Fibroblast of the aortic adventitia (primary cell): ENCODE results near the gene SNX25. TPM values are rescaled to one million over a fixed set of nuclear protein-coding genes. Genes with fewer than 3 reads are reported as not detected.

Experiments
- DNase-seq: peaks from one replicate; pipeline ENCODE4 v3.0.0-alpha.2; 2010; ENCODE audit warnings: low read depth
- H3K4me3 ChIP-seq: 2 replicates; pipeline ENCODE4 v1.5.1; 2011; ENCODE audit warnings: low read depth, mild to moderate bottlenecking, control low read depth, low read length, moderate library complexity
- CTCF ChIP-seq: IDR thresholded peaks from 2 replicates; pipeline ENCODE4 v1.5.1; 2011; ENCODE audit warnings: mild to moderate bottlenecking, low read length, control low read depth, inconsistent platforms; ENCODE audit not compliant: insufficient read depth
- total RNA-seq: library from RNA; depleted of rRNA; stranded (reverse); fragments of >200 nt; gene quantifications from 2 replicates; pipeline ENCODE4 v1.2.3, GENCODE V29; 2012; ENCODE audit warnings: low replicate concordance

SNX25 gene
- total RNA-seq, 1 donor: 27.5 TPM

- no peak for DNase-seq
- no peak for TF ChIP-seq CTCF
- no peak overlapping the region for H3K4me3 ChIP-seq
These were observed 142.3 kb downstream of the SNX25 start for GRCh38 chr4:185351691-185352090.

- DNase-seq: no peak
- TF ChIP-seq CTCF: no peak
- no peak overlapping the region for H3K4me3 ChIP-seq
These were observed 142.8 kb downstream of the SNX25 start for GRCh38 chr4:185352202-185352601.

- no peak for TF ChIP-seq CTCF
- DNase-seq: no peak
- no peak overlapping the region for H3K4me3 ChIP-seq
These were observed 143.3 kb downstream of the SNX25 start for GRCh38 chr4:185352741-185353140.

GRCh38 chr4:185357211-185357610 is 147.8 kb downstream of the SNX25 start:
- no peak for TF ChIP-seq CTCF
- no peak for DNase-seq
- H3K4me3 ChIP-seq: no peak overlapping the region

GRCh38 chr4:185357733-185358440 is 148.5 kb downstream of the SNX25 start:
- TF ChIP-seq CTCF: no peak
- DNase-seq: no peak
- H3K4me3 ChIP-seq: no peak overlapping the region

- no peak overlapping the region for H3K4me3 ChIP-seq
- no peak for TF ChIP-seq CTCF
- DNase-seq: peak; percentile 69
These were observed 149.1 kb downstream of the SNX25 start for GRCh38 chr4:185358514-185358913.

GRCh38 chr4:185358959-185359358 is 149.6 kb downstream of the SNX25 start:
- no peak overlapping the region for H3K4me3 ChIP-seq
- no peak for TF ChIP-seq CTCF
- DNase-seq: peak; percentile 51
